SK-N-SH (cell line): ENCODE data around the gene MAPK9. TPM values are rescaled to one million over a fixed set of nuclear protein-coding genes. Genes with fewer than 3 reads are reported as not detected.

ENCODE experiments used
- CTCF ChIA-PET: fragments of 300-600, 350-600 bp; formaldehyde crosslinking; extraction: SDS; loops from one replicate; lab custom pipeline; 2021; lab: Yijun Ruan, JAX
- POLR2A ChIA-PET: fragments of 350-600 bp; sonication (Branson Sonifier 250); formaldehyde crosslinking; extraction: SDS; loops from one replicate; lab custom pipeline; 2020; ENCODE audit warnings: antibody characterized with exemption, inconsistent platforms; lab: Yijun Ruan, JAX
- DNase-seq: peaks from one replicate; pipeline ENCODE4 v3.0.0; 2012
- H2AFZ ChIP-seq: fragments of 200-600 bp; sonication (generic); 2 replicates; pipeline ENCODE4 v1.8.1; 2016; ENCODE audit warnings: antibody characterized with exemption, mild to moderate bottlenecking, low read depth
- H3F3A ChIP-seq: fragments of 200-600 bp; sonication (generic); replicated peaks from 2 replicates; pipeline ENCODE3; 2016; ENCODE audit warnings: antibody characterized with exemption, mild to moderate bottlenecking; ENCODE audit not compliant: insufficient read depth
- H3K27ac ChIP-seq, 2 experiments: fragments of 200-500 bp in 1 of 2; fragments of 200-600 bp in 1 of 2; sonication (Bioruptor generic) in 1 of 2; sonication (generic), shearing (Covaris generic) in 1 of 2; 2 replicates each; pipeline versions ENCODE4 v1.5.1 to v1.6.1; 2014 to 2016; ENCODE audit warnings: low read depth in 2 of 2, inconsistent platforms in 1 of 2, low read length in 1 of 2, mild to moderate bottlenecking in 1 of 2, mixed read lengths in 1 of 2
- H3K27me3 ChIP-seq: fragments of 200-600 bp; sonication (generic), shearing (Covaris generic); 2 replicates; pipeline ENCODE4 v1.6.1; 2016; ENCODE audit warnings: mixed run types; ENCODE audit not compliant: insufficient read depth
- H3K36me3 ChIP-seq, 2 experiments: fragments of 200-500 bp in 1 of 2; fragments of 200-600 bp in 1 of 2; sonication (Bioruptor generic) in 1 of 2; sonication (generic) in 1 of 2; replicated peaks in 1 of 2; 2 replicates each; pipeline versions ENCODE3 to v1.5.1; 2014 to 2016; ENCODE audit warnings: low read length in 1 of 2, mild to moderate bottlenecking in 1 of 2; ENCODE audit not compliant: insufficient read depth in 2 of 2, control insufficient read depth in 1 of 2
- H3K4me1 ChIP-seq, 2 experiments: fragments of 200-500 bp in 1 of 2; fragments of 200-600 bp in 1 of 2; sonication (Bioruptor generic) in 1 of 2; sonication (generic), shearing (Covaris generic) in 1 of 2; 2 replicates each; pipeline versions ENCODE4 v1.5.1 to v1.6.1; 2014 to 2016; ENCODE audit warnings: low read depth in 1 of 2, low read length in 1 of 2, mixed run types in 1 of 2; ENCODE audit not compliant: insufficient read depth in 2 of 2, control insufficient read depth in 1 of 2
- H3K4me2 ChIP-seq: fragments of 200-600 bp; sonication (generic), shearing (Covaris generic); 2 replicates; pipeline ENCODE4 v1.6.1; 2017; ENCODE audit warnings: mixed run types
- H3K4me3 ChIP-seq, 2 experiments: fragments of 200-500 bp in 1 of 2; fragments of 200-600 bp in 1 of 2; sonication (Bioruptor generic) in 1 of 2; sonication (generic), shearing (Covaris generic) in 1 of 2; 2 replicates each; pipeline versions ENCODE4 v1.5.1 to v1.8.1; 2014 to 2016; ENCODE audit warnings: low read depth in 2 of 2, inconsistent platforms in 1 of 2, low read length in 1 of 2, mild to moderate bottlenecking in 1 of 2, mixed read lengths in 1 of 2, moderate library complexity in 1 of 2
- H3K79me2 ChIP-seq: fragments of 200-600 bp; sonication (generic); 2 replicates; pipeline ENCODE4 v1.8.1; 2017; ENCODE audit warnings: mild to moderate bottlenecking; ENCODE audit not compliant: insufficient read depth
- H3K9ac ChIP-seq: fragments of 200-600 bp; sonication (generic); 2 replicates; pipeline ENCODE4 v1.6.1; 2017; ENCODE audit warnings: mixed run types
- H3K9me2 ChIP-seq: fragments of 200-600 bp; sonication (generic); 2 replicates; pipeline ENCODE4 v1.6.1; 2017; ENCODE audit warnings: mixed run types
- H3K9me3 ChIP-seq: fragments of 200-600 bp; sonication (generic); 2 replicates; pipeline ENCODE4 v1.6.1; 2017; ENCODE audit warnings: mixed run types, mild to moderate bottlenecking, moderate library complexity
- H4K20me1 ChIP-seq: fragments of 200-600 bp; sonication (generic); 2 replicates; pipeline ENCODE4 v1.6.1; 2017; ENCODE audit warnings: mild to moderate bottlenecking, mixed run types; ENCODE audit not compliant: insufficient read depth
- CHD2 ChIP-seq: fragments of 150-350 bp; IDR thresholded peaks from 2 replicates; pipeline ENCODE4 v1.6.1; 2018; ENCODE audit warnings: low read length; ENCODE audit not compliant: partially characterized antibody
- CTCF ChIP-seq: fragments of 200-600 bp; sonication (generic); IDR thresholded peaks from 2 replicates; pipeline ENCODE4 v1.6.1; 2017; ENCODE audit warnings: antibody characterized with exemption, mild to moderate bottlenecking, moderate library complexity
- GATA2 ChIP-seq: sonication (generic); formaldehyde crosslinking; IDR thresholded peaks from 2 replicates; pipeline ENCODE4 v1.5.0; 2020; ENCODE audit warnings: mild to moderate bottlenecking, missing genetic modification reagents
- IRF3 ChIP-seq: fragments of 150-350 bp; IDR thresholded peaks from 2 replicates; pipeline ENCODE4 v1.6.1; 2016; ENCODE audit warnings: mild to moderate bottlenecking, low read depth, low read length
- JUND ChIP-seq: IDR thresholded peaks from 2 replicates; pipeline ENCODE4 v1.4.0; 2012
- MAX ChIP-seq: IDR thresholded peaks from 2 replicates; pipeline ENCODE4 v1.4.0; 2012; ENCODE audit warnings: low read depth
- NFIC ChIP-seq: IDR thresholded peaks from 2 replicates; pipeline ENCODE4 v1.4.0; 2012; ENCODE audit warnings: borderline replicate concordance
- NRF1 ChIP-seq: IDR thresholded peaks from 2 replicates; pipeline ENCODE4 v1.6.1; 2012; ENCODE audit warnings: low read depth, mild to moderate bottlenecking, low read length
- RAD21 ChIP-seq: IDR thresholded peaks from 2 replicates; pipeline ENCODE4 v1.6.1; 2012; ENCODE audit warnings: mild to moderate bottlenecking, low read length
- RCOR1 ChIP-seq: fragments of 150-350 bp; IDR thresholded peaks from 2 replicates; pipeline ENCODE4 v1.6.1; 2017; ENCODE audit warnings: antibody characterized with exemption, low read length
- REST ChIP-seq: IDR thresholded peaks from 2 replicates; pipeline ENCODE4 v1.6.1; 2012; ENCODE audit warnings: mild to moderate bottlenecking, low read depth, low read length, moderate library complexity
- RFX5 ChIP-seq: IDR thresholded peaks from 2 replicates; pipeline ENCODE4 v1.6.1; 2012; ENCODE audit warnings: mild to moderate bottlenecking, improper control_type of control experiment, low read length
- RXRA ChIP-seq: IDR thresholded peaks from 2 replicates; pipeline ENCODE4 v1.4.0; 2012; ENCODE audit warnings: low read depth, mild to moderate bottlenecking, borderline replicate concordance
- SIN3A ChIP-seq: IDR thresholded peaks from 2 replicates; pipeline ENCODE4 v1.6.1; 2012; ENCODE audit warnings: low read depth, mild to moderate bottlenecking, low read length, moderate library complexity, borderline replicate concordance
- TEAD4 ChIP-seq: IDR thresholded peaks from 2 replicates; pipeline ENCODE4 v1.4.0; 2012; ENCODE audit warnings: mild to moderate bottlenecking, borderline replicate concordance; ENCODE audit not compliant: insufficient read depth
- WGBS: methylation state at CpG from one replicate; pipeline ENCODE4 v1.1.6; 2017; ENCODE audit warnings: low lambda C conversion rate; 5-methylcytosine and 5-hydroxymethylcytosine counted together
- polyA plus RNA-seq, 3 experiments: library from polyadenylated mRNA; depleted of rRNA; stranded (reverse); fragments of >200 nt; gene quantifications; 2 replicates each; pipeline ENCODE4 v1.2.3, GENCODE V29; 2012

Gene MAPK9
- polyA plus RNA-seq, 1 of the 3 experiments (the other 2 are of a cell fraction): 23.9 TPM

- no peaks in the 10 kb centered on the region for H3F3A ChIP-seq
- POLR2A ChIA-PET: no interaction called here
Observed at GRCh38 chr5:180205916-180206315, 86.0 kb downstream of the MAPK9 start.

More at GRCh38 chr5:180205916-180206315, 86.0 kb downstream of the MAPK9 start:
- H3K9me2 ChIP-seq: no peaks in the 10 kb centered on the region
- H3K9me3 ChIP-seq: no peaks in the 10 kb centered on the region
- CTCF ChIA-PET: interaction anchor here (1.2 to 4.9 kb wide), 3 partner anchors 24 to 87 kb away, joined by 3 to 52 read pairs (median 4); no protein-coding TSS in a partner anchor
- H4K20me1 ChIP-seq: no peaks in the 10 kb centered on the region
- H3K27ac ChIP-seq: no peak overlapping the region
- H3K4me2 ChIP-seq: no peak overlapping the region
- WGBS: 33% methylated on average over 1 of the region's 1 CpG
- H3K4me3 ChIP-seq: no peak overlapping the region
- H2AFZ ChIP-seq: no peak overlapping the region
- H3K9ac ChIP-seq: no peak overlapping the region
- TF ChIP-seq GATA2 (no peak), RCOR1 (no peak), SIN3A (no peak), MAX (no peak), NRF1 (no peak), NFIC (no peak), RXRA (no peak), RAD21 (no peak), TEAD4 (no peak), REST (no peak), RFX5 (no peak), CTCF (no peak), CHD2 (no peak), JUND (no peak), IRF3 (no peak)
- TF ChIP-seq, all 33 proteins: peak for 0
- Histone ChIP-seq H3K27me3 (no peaks in the 10 kb centered on the region; the same call in 1 of the 2 replicates), H3K4me1 (peaks cover 0 to 8% of the 10 kb centered on the region in 2 experiments; a peak in 1 of 4 replicates), H3K79me2 (no peaks in the 10 kb centered on the region), H3K36me3 (no peaks in the 10 kb centered on the region)
- DNase-seq: no peak
